SU-DHL-6 (cell line): ENCODE measurements around the gene RANBP3.

ENCODE experiments used
- H2AFZ ChIP-seq: fragments of 200-600 bp; sonication (generic); 2 replicates; pipeline ENCODE4 v1.6.1; 2014; ENCODE audit warnings: low read depth, mild to moderate bottlenecking, moderate library complexity, mixed read lengths, antibody characterized with exemption, low read length; ENCODE audit not compliant: severe bottlenecking
- H3F3A ChIP-seq: fragments of 200-600 bp; shearing (Covaris generic); 2 replicates; pipeline ENCODE4 v1.6.0; 2016; ENCODE audit warnings: antibody characterized with exemption, mild to moderate bottlenecking; ENCODE audit not compliant: insufficient read depth
- H3K27ac ChIP-seq: fragments of 200-600 bp; sonication (generic); 2 replicates; pipeline ENCODE4 v1.5.1; 2016; ENCODE audit warnings: low read depth, mild to moderate bottlenecking, low read length, moderate library complexity, mixed read lengths
- H3K27me3 ChIP-seq: fragments of 200-600 bp; sonication (generic), shearing (Covaris generic); 2 replicates; pipeline ENCODE4 v1.6.0; 2014; ENCODE audit warnings: mild to moderate bottlenecking, low read length
- H3K36me3 ChIP-seq: fragments of 200-600 bp; sonication (generic); 2 replicates; pipeline ENCODE4 v1.6.1; 2014; ENCODE audit warnings: mild to moderate bottlenecking, low read length, mixed read lengths
- H3K4me2 ChIP-seq: fragments of 300-600, 200-600 bp; shearing (Covaris generic), sonication (generic); 2 replicates; pipeline ENCODE4 v1.6.0; 2014; ENCODE audit warnings: low read length, low read depth, mild to moderate bottlenecking; ENCODE audit not compliant: poor library complexity, severe bottlenecking
- H3K4me3 ChIP-seq: fragments of 200-600 bp; sonication (generic); 2 replicates; pipeline ENCODE4 v1.5.1; 2014; ENCODE audit warnings: antibody characterized with exemption, low read length, mild to moderate bottlenecking, mixed read lengths; ENCODE audit not compliant: insufficient read depth, poor library complexity, severe bottlenecking
- H3K79me2 ChIP-seq: fragments of 200-600 bp; sonication (generic); 2 replicates; pipeline ENCODE4 v1.6.1; 2014; ENCODE audit warnings: mild to moderate bottlenecking, low read length, moderate library complexity; ENCODE audit not compliant: insufficient read depth
- H3K9ac ChIP-seq: fragments of 200-600 bp; sonication (generic); 2 replicates; pipeline ENCODE4 v1.7.0; 2014; ENCODE audit warnings: mild to moderate bottlenecking, low read length
- H3K9me2 ChIP-seq: fragments of 200-600 bp; sonication (generic); replicated peaks from 2 replicates; pipeline ENCODE4 v1.6.1; 2014; ENCODE audit warnings: low read length; ENCODE audit not compliant: insufficient read depth
- H3K9me3 ChIP-seq: fragments of 200-600 bp; sonication (generic); 2 replicates; pipeline ENCODE4 v1.6.1; 2014; ENCODE audit warnings: low read length, mixed read lengths; ENCODE audit not compliant: insufficient read depth
- H4K20me1 ChIP-seq: fragments of 200-600 bp; sonication (generic); 2 replicates; pipeline ENCODE4 v1.6.1; 2014; ENCODE audit warnings: low read depth, mild to moderate bottlenecking, antibody characterized with exemption, low read length, moderate library complexity, mixed read lengths
- EZH2phosphoT487 ChIP-seq: fragments of 200-600 bp; sonication (generic), shearing (Covaris generic); conservative IDR thresholded peaks from 2 replicates; pipeline ENCODE4 v1.6.1; 2018; ENCODE audit warnings: mild to moderate bottlenecking, antibody characterized with exemption, low read length, moderate library complexity, mixed read lengths
- TF ChIP-seq, protein P1 (sequence below): fragments of 200-600 bp; sonication (generic); IDR thresholded peaks from one replicate; pipeline ENCODE4 v1.5.1; 2017; ENCODE audit warnings: antibody characterized with exemption, mild to moderate bottlenecking, low read length, moderate library complexity; ENCODE audit not compliant: insufficient read depth, poor library complexity, severe bottlenecking

Gene RANBP3

GRCh38 chr19:5918463-5919079 lies 59.4 kb downstream of the RANBP3 start:
- no peak overlapping the region for H3K4me3 ChIP-seq
- H3K9ac ChIP-seq = no peak overlapping the region
- no peaks in the 10 kb centered on the region for H3K9me3 ChIP-seq
- H2AFZ ChIP-seq = no peak overlapping the region
- no peaks in the 10 kb centered on the region for H4K20me1 ChIP-seq
- H3F3A ChIP-seq = no peaks in the 10 kb centered on the region
- no peaks in the 10 kb centered on the region for H3K9me2 ChIP-seq
- H3K4me2 ChIP-seq = no peak overlapping the region
- no peak overlapping the region for H3K27ac ChIP-seq
- no peak for TF ChIP-seq EZH2phosphoT487
- TF ChIP-seq, protein P1, sequence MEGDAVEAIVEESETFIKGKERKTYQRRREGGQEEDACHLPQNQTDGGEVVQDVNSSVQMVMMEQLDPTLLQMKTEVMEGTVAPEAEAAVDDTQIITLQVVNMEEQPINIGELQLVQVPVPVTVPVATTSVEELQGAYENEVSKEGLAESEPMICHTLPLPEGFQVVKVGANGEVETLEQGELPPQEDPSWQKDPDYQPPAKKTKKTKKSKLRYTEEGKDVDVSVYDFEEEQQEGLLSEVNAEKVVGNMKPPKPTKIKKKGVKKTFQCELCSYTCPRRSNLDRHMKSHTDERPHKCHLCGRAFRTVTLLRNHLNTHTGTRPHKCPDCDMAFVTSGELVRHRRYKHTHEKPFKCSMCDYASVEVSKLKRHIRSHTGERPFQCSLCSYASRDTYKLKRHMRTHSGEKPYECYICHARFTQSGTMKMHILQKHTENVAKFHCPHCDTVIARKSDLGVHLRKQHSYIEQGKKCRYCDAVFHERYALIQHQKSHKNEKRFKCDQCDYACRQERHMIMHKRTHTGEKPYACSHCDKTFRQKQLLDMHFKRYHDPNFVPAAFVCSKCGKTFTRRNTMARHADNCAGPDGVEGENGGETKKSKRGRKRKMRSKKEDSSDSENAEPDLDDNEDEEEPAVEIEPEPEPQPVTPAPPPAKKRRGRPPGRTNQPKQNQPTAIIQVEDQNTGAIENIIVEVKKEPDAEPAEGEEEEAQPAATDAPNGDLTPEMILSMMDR = no peak
- no peaks in the 10 kb centered on the region for H3K27me3 ChIP-seq
- no peaks in the 10 kb centered on the region for H3K36me3 ChIP-seq
- H3K79me2 ChIP-seq = no peaks in the 10 kb centered on the region

DNA sequence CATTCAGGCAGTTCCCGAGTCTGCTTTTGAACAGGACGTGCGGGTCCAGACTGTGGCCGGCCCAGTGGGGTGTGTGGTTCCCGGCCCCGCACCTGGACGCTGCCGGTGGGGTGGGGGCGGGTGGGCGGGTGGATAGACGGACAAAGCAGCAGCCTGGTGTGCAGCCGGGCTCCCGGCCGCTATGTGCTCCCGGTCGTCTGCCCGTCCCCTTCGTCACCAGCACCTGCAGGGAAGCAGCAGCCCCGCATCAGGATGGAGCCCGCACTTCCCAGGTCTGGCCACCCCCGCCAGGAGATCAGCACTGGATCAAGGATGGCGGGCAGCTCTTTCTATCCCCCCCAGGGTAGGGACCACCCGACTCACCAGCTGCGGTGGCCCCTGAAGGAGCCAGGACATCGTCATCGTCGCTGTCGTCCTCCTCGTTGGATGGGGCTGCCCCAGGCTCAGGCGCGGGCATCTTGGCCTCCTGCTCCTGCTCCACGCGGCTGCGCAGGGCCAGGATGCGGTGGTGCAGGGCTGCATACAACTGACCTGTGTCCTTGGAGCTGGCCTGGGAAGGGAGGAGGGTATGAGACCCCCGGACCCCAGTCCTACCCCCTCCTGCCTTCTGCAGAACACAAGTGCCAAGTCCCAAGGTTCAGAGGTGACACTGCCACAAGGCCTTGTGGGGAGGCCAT lies 60.4 kb downstream of the RANBP3 start:
- Histone ChIP-seq H2AFZ (no peak overlapping the region), H3F3A (no peaks in the 10 kb centered on the region), H3K79me2 (no peaks in the 10 kb centered on the region), H4K20me1 (no peaks in the 10 kb centered on the region), H3K9ac (no peak overlapping the region), H3K4me2 (no peak overlapping the region), H3K4me3 (no peak overlapping the region), H3K9me3 (no peaks in the 10 kb centered on the region), H3K27ac (no peak overlapping the region), H3K9me2 (no peaks in the 10 kb centered on the region), H3K27me3 (no peaks in the 10 kb centered on the region), H3K36me3 (no peaks in the 10 kb centered on the region)
- no peak for TF ChIP-seq EZH2phosphoT487
- TF ChIP-seq, protein P1 = no peak

DNA sequence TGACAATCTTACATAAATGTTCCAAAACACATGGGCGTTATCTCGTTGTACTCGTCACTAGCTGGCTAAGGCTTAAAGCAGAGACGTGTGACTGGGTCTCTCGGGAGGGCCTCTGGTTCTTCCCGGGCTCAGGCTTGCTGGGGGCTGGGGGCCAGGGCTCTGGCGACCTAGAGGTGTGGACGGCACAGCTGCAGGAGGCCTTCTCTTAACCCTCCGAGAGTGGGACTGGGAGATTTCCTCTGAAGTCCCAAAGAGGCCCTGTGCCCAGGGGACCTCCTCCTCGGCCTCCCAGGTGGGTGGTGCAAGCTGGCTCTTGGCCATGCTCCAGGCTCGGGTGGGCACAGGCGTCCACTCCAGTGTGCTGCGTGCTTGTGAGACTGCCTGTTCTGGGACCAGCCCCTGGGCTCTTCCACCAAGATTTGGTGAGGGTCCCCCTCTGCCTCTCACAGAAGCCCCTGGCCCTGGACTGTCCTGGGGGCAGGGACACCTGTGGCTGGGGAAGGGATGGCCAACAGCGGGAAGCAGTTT lies 61.7 kb downstream of the RANBP3 start:
- TF ChIP-seq, protein P1 = no peak
- TF ChIP-seq EZH2phosphoT487 = no peak
- Histone ChIP-seq H3K4me2 (no peak overlapping the region), H4K20me1 (no peaks in the 10 kb centered on the region), H3K9ac (no peak overlapping the region), H2AFZ (no peak overlapping the region), H3K9me2 (no peaks in the 10 kb centered on the region), H3F3A (no peaks in the 10 kb centered on the region; the same call in 1 of the 2 replicates), H3K9me3 (no peaks in the 10 kb centered on the region), H3K27me3 (no peaks in the 10 kb centered on the region), H3K79me2 (no peaks in the 10 kb centered on the region), H3K4me3 (no peak overlapping the region), H3K36me3 (no peaks in the 10 kb centered on the region), H3K27ac (no peak overlapping the region)
